Stimulated activated CD4-positive, alpha-beta T cell treated with anti-CD3 and anti-CD28 coated beads, Interleukin-12 subunit alpha, Interleukin-12 subunit beta, amount 100 ng/mL, for 48 hours (primary cell): Measurements from ENCODE around the gene RNF17.
"Not testable (repeated sequence)": the region's sequence is repeated elsewhere in the genome, so short reads cannot be mapped to it uniquely, and the experiment has no call there.

Experiments
- DNase-seq, 3 donors: peaks; one replicate each; pipeline ENCODE4 v3.0.0-alpha.2; 2020; ENCODE audit warnings: low read depth in 2 of 3, low spot score in 1 of 3

The RNF17 gene, protein sequence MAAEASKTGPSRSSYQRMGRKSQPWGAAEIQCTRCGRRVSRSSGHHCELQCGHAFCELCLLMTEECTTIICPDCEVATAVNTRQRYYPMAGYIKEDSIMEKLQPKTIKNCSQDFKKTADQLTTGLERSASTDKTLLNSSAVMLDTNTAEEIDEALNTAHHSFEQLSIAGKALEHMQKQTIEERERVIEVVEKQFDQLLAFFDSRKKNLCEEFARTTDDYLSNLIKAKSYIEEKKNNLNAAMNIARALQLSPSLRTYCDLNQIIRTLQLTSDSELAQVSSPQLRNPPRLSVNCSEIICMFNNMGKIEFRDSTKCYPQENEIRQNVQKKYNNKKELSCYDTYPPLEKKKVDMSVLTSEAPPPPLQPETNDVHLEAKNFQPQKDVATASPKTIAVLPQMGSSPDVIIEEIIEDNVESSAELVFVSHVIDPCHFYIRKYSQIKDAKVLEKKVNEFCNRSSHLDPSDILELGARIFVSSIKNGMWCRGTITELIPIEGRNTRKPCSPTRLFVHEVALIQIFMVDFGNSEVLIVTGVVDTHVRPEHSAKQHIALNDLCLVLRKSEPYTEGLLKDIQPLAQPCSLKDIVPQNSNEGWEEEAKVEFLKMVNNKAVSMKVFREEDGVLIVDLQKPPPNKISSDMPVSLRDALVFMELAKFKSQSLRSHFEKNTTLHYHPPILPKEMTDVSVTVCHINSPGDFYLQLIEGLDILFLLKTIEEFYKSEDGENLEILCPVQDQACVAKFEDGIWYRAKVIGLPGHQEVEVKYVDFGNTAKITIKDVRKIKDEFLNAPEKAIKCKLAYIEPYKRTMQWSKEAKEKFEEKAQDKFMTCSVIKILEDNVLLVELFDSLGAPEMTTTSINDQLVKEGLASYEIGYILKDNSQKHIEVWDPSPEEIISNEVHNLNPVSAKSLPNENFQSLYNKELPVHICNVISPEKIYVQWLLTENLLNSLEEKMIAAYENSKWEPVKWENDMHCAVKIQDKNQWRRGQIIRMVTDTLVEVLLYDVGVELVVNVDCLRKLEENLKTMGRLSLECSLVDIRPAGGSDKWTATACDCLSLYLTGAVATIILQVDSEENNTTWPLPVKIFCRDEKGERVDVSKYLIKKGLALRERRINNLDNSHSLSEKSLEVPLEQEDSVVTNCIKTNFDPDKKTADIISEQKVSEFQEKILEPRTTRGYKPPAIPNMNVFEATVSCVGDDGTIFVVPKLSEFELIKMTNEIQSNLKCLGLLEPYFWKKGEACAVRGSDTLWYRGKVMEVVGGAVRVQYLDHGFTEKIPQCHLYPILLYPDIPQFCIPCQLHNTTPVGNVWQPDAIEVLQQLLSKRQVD (N-terminal part only)

DNA sequence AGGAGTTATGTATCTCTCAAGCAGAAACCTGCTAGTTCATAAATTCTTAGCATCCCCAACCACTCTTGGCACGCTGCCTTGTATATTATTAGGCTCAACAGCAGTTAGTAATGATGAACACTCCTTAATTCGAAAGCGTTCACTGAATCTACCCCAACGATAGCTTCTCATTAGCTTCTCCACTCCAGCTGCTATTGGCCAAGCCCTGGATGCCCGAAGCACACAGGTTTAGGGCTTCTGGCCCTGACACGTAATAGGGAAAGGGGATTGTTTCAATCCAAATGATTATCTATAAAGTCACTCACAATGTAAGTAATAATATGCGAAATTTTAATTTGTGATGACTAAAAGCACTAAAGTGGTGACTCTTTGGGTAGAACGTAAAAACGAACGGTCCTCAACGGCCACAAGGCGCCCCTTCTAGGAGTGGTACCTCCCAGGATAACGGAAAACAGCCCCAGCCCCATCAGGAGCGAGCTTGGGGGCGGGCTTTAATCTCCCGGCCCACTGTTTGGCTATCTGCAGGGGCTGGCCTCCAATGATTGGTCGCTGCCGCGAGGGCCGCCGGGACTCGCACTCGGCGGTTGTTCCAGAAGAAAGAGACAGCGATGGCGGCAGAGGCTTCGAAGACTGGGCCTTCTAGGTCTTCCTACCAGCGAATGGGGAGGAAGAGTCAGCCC is at the start of gene RNF17:
TSS of gene RNF17 (plus strand) at position 574 of the 680 bp plus-strand sequence. CDS start at position 609, 35 bp downstream.
- DNase-seq = no peak

DNA sequence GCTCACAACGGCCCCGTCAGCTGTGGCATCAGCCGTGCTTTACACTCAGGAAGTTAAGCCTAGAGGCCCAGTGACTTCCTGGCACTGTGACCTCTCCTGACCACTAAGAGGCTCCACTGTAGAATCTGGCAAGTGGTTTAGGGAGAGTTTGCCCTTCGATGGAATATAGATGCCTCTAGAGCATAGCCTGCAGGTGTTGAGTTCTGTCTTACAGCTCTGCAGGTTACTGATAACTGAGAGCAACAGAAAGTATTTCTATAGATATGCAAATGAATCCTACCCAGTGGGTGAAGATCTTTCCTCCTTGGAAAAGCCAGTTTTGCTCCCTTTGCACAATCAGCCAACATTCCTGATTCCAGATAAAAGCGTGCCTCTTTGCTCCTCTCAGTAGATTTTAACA is 48.0 kb upstream of the RNF17 start:
- no peak for DNase-seq

DNA sequence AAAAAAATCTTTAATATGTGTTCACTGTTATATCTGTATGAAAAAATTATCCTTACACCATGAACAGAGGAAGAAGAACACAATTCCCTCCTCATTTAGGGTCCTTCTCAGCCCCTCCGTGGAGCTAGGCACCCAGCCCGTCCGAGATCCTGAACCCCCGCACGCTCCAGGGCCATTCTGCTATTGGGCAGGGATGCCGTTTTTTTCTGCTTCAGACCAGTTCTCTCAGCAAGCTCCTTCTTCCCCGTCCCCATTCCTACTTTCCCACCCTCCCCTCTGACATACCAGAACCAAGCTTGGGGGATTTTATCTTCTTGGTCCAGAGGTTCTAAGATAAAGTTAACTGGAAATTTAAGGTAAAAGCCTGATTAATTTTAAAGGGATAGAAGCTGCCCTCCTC is 47.5 kb upstream of the RNF17 start:
- no peak for DNase-seq

DNA sequence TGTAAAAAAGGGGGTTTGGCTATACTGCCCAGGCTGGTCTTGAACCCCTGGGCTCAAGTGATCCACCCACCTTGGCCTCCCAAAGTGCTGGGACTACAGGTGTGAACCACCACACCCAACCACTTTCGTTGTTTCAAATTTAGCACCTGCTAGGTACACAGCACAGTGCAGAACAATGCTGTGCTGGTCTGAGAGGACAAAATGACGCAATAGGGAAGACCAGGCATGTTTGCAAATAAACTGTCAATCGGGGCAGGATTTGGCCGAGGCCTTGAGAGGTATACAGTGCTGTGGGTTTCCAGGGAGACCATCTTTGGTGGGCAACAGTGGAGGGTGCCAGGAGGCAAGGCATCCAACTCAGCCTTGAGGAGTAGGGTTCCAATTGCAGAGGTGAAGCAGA is 46.8 kb upstream of the RNF17 start:
- no peak for DNase-seq

DNA sequence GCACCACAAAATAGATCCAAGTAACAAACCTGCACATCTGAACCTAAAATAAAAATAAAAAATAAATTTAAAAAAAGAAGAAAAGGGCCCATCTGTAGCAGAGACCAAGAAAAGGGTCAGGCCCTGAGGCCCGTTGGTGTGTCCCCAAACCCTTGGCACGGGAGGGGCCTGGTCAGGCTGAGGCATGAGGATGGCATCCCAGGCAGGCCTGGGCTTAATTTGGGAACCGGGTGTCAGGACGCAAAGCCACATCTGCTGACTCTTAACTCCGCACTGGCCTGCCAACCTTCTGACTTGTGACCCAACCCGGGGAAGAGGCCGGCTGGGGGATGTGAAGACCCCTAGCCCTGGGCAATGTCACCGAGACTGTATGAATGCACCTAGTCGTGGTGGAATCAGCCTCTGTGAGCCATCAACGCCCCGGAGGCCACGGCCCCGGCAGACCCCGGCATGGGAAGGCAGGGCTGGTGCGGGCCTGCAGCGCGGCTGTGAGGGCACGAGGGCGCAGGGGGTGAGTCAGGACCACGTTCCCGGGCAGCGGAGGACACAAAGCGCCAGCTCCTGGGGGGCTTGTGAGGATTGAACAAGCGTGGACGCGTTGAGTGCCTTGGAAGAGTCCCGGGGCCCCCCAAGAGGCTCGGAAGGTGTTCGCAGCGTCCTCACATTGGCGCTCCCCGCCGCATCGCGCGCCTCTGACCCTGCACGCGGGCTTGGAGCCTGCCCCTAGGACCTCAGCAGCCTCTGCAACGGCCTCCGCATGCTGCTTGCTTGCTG is 45.6 kb upstream of the RNF17 start:
- DNase-seq = no peak

DNA sequence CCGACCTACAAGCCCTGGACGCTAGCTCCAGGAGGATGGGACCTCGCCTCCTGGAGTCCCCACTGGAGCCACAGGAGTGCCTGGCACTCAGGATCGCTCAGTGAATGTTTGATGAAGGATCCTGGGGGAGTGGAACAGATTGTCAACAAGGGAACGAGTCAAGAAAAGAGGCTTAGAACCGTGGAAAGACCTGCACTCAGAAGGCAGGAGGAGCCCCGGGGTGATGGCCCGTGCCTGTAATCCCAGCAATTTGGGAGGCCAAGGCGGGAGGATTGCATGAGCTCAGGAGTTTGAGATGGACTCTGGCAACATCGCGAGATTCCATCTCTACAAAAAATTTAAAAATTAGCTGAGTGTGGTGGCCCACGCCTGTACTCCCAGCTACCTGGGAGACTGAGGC is 44.8 kb upstream of the RNF17 start:
- no peak for DNase-seq

DNA sequence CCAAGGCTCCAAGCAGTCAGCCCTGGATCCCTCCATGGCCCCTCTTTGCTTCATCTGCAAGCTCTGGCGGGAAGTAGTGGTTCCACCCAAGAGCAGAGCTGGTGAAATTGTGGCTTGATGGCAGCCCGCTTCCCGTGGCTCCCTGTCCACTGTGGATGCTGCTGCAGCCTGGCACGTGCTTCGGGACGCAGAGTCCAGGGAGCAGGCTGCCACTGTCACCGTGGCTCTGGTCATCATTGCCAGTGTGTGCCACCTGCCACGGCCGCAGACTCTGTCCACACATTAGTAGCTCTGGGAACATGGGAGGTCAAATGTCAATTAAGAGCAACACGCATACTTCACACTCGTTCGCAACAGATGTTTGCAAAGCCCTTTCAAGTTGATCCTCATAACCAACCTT is 40.8 kb upstream of the RNF17 start:
- no peak for DNase-seq

DNA sequence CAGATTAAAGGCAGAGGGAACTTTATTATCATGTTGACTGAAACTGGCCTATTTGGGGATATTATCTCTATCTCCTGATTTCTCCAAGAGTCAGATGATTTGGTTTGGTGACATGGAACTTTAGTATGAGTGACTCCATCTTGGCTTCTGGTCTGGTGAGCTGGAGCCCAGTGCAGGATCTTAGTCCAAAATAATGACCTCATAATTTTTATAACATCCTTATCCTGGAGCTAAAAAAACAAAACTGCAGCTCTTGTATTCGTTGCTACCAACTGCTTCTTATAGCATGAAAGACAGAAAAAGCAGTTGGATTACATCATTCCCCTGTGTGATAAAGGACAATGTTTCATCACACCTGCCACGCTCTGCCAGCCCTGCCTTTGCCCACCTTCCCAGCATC is 39.3 kb upstream of the RNF17 start:
- DNase-seq = no peak

DNA sequence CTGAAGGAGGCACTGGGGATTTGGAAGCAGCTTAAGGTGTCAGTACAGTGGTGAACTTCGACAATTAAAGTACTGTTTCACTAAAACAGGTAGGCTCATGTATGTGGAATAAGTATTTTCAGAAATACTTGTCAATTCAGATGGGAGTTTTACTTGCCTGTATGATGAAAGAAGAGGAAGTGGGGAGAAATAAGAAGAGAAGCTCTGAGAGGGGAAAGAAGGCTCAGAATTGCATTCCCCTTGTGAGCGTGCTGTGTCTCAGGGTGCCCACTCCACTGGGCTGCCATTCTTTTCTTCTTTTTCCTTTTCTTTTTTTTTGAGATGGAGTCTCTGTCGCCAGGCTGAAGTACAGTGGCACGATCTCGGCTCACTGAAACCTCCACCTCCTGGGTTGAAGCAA is 38.6 kb upstream of the RNF17 start:
- no peak for DNase-seq

DNA sequence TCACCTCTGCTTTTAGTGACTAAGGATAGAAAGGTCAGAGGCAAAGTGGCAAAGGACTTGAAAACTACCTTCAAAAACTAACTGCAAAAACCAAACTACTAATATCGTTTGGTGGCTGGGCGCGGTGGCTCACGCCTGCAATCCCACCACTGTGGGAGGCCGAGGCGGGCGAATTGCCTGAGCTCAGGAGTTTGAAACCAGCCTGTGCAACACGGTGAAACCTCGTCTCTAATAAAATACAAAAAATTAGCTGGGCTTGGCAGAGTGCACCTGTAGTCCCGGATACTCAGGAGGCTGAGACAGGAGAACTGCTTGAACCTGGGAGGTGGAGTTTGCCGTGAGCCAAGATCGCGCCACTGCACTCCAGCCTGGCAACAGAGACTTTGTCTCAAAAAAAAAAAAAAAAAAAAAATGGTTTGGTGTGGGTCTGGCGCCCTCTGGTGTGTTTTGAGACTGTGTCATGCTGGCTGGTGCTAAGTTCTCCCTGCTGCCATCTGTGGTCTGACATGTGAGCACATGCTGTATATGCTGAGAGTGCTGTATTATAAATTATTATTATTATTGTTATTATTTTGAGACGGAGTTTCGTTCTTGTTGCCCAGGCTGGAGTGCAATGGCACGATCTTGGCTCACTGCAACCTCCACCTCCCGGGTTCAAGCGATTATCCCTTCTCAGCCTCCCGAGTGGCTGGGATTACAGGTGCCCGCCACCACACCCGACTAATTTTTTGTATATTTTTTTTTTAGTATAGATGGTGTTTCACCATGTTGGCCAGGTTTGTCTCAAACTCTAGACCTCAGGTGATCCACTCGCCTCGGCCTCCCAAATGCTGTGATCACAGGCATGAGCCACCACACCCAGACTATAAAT is 36.0 kb upstream of the RNF17 start:
- peak; percentile 38 to 55 (median 51) for DNase-seq

DNA sequence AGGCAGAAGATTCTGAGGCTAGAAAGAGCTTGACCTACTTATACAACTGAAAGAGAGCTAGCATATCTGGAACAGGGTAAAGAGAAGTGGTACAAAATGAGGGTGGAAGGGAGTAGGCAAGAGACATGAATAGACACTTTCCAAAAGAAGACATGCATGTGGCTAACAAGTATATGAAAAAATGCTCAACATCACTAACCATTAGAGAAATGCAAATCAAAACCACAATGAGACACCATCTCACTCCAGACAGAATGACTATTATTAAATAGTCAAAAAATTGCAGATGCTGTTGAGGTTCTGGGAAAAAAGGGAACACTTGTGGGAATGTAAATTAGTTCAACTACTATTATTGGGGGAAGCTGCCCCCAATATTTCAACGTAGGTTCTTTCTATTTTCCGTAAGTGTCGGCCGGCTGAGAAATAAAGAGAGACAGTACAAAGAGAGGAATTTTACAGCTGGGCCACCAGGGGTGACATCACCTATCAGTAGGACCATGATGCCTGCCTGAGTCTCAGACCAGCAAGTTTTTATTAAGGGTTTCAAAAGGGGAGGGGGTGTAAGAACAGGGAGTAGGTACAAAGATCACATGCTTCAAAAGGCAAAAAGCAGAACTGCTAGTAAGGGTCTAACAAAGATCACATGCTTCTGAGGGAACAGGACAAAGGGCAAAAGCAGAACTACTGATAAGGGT is 32.9 kb upstream of the RNF17 start:
- DNase-seq = not testable (repeated sequence)

DNA sequence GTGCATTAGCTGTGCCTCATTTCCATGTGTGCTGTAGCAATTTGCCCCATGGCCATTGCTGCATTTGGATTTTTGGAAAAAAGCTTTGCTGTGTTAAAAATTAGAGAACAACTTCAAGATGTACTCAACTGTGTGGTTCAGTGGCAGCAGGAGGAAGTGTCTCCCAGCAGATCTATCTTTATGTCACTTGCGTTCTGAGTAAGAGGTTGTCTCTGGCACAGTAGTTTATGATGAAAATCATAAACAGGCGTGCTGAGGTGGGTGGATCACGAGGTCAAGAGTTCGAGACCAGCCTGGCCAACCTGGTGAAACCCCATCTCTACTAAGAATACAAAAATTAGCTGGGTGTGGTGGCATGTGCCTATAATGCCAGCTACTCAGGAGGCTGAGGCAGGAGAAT is 29.0 kb upstream of the RNF17 start:
- DNase-seq = no peak

DNA sequence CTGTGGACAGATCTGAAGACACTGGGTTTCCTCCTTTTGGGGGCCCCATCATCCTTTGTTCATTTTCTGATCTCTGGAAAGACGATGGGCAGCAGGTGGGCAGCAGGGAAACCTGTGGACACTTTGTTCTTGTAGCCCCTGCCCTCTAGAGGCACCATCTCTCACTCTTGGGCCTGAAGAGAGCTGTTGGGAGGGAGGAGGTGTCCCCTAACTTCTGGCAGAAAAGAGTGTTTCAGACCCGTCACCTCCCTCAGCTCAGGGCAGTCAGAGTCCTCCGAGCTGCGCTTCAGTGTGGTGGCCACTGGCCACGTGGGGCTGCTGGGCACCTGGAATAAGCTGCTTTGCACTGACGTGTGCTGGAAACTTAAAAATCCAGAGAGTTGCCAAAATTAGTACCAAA is 26.9 kb upstream of the RNF17 start:
- DNase-seq = no peak

DNA sequence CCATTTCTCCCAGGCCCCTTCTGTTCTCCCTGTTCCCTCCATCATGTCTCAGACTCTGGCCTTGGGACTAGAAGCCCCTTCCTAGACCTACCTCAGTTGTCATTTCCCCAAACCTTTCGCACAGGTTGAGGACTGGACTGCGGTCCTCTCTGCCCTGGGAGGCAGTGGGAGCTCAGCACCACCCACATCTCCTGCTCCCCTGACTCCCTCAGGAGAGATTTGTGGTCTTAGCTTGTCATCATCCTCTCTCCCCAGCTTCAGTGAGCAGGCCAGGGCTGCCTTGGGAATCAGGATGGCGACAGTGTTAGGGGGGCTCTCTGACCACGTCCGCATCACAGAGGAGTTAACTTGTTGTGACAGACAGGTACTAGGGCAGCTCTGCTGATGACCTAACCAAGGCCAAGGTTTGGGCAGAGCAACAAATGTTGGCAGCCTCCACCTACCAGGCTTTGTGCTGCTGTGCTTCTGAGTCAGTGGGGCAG is 25.6 kb upstream of the RNF17 start:
- DNase-seq = no peak

DNA sequence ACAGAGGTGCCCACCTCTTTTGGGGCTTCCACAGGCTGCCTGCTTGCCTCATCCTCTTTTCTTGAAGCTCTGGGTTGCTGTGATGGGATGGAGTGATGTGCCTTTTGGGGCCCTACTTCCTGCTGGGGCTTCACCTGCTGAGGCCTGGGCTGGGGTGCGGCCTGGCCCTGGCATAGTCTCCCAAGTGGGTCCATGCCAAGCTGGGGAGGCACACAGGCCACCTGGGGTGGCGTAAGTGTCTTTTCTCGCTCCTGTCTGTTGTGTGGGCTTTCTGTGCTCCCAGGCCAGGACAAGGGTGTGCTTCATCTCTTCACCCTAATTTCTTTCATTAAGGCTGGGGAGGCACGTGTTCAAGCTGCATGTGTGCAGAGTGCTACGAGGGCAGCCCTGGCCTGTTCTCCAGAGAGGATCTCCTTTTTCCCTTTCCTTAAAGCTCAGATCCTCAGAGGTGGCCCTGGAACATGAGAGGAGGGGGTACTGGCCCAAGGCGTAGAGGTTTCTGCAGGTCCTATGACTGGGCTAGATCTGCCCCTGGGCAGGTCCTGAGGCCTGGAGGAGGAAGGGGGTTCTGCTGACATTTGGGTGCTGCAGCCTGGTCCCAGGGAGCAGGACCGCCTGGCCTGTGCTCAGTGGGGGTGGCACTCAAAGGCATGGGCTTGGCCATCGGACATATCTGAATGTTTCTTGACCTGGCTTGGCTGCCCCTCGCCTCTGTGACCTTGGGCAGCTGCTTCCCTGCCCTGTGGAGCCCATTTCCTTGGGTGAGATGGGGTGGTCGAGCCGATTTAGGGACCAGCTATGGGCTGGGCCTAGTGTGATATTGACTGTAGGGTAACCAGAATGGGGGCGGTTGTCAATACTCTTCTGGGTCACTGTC is 23.7 kb upstream of the RNF17 start:
- no peak for DNase-seq

DNA sequence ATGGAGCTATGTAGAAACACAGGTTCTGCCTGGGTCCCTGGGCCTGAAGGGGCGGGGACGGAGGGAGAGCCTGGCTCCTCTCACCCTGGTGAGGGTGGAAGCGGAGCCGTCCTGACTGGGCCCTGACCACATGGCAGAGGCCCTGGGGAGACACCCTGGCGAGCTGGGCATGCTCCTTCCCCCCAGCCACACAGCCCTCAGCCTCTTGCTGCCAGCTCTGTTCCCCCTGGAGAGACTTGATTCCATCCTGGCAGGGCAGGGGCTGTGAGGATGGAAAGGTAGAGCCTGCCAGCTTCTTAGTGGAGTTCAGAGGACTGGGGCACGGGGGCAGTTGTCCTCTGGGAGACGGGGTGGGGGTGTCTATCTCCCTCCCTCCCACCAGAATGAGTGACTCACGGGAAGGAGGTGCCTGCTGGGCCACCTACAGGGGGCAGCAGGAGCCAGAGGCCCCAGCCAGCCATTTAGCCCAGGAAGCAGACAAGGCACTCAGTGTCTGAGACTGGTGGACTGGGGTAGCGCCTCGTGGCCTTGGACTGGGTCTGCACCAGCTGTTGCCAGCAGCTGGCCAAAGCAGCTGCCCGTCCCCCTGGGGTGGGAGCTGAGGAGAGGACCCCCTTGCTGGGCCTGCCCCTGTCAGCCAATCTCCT is 22.8 kb upstream of the RNF17 start:
- DNase-seq = no peak

DNA sequence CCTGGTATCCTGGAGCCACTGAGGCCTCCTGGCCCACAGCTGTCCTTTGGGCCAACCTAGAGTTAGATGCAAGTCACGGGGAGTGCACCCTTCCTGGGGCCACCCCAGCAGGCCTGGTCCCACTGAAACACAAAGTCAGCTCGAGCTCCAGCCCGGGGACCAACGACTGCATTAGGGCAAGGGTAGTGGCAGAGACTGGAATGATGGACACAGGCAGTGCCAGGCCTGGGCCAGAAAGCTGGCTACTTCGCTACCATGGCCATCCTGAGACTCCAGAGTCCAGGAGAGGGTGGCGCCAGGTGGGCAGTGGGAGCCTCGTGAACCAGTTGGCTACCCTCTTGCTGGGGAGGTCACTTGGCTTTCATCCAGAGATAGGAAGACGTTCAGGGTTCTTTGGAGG is 22.2 kb upstream of the RNF17 start:
- DNase-seq = no peak
